Ecto neural progenitor cell (in vitro differentiated cells): ENCODE results near the gene C11orf58.

Source experiments
- DNase-seq: peaks from one replicate; pipeline ENCODE4 v3.0.0-alpha.2; 2018; ENCODE audit warnings: low spot score

The C11orf58 gene

DNA sequence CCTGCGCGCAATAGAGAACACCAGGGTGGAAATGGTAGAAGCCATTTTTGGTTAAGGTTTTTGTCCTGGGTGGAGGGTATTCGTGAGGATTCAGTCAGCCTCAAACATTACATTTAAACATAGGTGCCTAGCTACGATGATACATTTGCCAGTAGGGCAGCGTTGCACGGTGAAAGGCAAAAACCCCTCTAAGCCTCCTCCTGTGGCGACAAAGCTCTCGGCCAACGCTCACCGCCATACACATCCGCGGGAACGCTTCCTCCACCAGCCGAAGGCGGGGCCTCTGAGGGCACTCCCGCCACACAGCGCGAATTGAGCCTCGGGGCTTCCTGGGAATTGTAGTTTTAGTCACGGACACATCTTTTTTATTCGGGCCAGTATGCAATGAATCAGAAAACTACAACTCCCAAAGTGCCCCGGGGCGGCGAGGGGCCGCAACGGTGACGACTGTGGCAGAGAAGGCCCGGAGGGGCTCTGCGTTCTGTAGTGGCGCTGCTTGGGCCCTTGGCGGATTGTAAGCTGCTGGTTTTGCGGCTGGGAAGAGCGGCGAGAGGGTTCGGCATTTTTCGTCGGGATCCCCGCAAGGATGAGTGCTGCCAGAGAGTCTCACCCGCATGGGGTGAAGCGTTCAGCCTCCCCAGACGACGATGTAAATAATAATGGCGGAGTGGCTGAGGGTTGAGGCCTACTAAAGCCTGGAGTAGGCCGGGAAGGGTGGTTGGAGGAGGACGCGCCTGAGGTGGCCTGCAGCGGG is at the start of gene C11orf58:
Gene C11orf58, plus strand, starts transcription at position 455 of the 754 bp plus-strand sequence. Its CDS starts 132 bp downstream, at position 587.
- DNase-seq: peak; percentile 99

DNA sequence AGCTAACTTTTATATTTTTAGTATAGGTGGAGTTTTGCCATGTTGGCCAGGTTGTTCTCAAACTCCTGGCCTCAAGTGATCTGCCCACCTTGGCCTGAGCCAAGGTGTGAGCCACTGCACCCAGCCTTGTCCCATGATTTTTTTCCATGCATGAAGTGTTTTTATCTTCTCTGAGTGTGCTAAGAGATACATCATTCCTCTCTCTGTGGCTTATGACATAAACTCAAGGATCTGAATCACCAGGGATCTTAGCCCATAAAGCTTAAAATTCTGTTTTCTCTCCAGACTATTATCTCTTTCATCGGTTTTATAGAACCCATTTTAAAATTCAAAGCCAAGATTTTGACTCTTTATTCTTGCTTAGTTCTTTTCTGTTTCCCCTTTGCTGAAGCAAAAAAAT is 48.4 kb upstream of the C11orf58 start:
- no peak for DNase-seq

DNA sequence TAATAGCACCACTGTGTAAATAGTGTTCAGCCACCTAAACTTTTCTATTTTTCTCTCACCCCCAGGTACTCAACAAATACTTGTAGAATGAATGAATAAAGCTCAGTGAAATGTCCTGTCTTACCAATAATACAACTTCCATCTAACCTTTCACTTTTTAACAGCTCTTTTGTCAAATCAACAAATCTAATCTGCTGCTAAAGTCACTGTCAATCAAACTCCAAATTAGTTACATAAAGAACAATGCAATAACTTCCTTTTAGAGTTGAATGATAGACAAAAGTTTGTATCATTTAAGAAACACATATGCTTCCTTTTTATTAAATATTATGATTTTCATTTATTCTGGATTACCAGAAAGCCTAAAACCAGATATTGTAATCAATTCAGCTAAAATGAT is 34.7 kb upstream of the C11orf58 start:
- no peak for DNase-seq

GRCh38 chr11:16713594-16713993 is 24.9 kb upstream of the C11orf58 start:
- no peak for DNase-seq

DNA sequence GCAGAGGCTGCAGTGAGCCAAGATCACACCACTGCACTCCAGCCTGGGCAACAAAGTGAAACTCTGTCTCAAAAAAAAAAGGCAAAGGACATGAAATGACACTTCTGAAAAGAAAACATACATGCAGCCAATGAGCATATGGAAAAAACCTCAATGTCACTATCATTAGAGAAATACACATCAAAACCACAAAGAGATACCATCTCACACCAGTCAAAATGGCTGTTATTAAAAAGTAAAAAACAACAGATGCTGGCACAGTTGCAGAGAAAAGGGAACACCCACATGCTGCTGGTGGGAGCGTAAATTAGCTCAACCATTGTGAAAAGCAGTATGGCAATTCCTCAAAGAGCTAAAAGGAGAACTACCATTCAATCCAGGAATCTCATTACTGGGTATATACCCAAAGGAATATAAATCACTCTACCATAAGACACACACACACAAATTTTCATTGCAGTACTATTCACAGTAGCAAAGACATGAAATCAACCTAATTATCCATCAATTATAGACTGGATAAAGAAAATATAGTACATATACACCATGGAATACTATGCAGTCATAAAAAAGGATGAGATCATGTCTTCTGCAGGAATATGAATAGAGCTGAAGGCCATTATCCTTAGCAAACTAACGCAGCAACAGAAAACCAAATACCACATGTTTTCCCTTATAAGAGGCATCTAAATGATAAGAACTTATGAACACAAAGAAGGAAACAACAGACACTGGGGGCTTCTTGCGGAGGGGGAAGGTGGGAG is 15.7 kb upstream of the C11orf58 start:
- no peak for DNase-seq

DNA sequence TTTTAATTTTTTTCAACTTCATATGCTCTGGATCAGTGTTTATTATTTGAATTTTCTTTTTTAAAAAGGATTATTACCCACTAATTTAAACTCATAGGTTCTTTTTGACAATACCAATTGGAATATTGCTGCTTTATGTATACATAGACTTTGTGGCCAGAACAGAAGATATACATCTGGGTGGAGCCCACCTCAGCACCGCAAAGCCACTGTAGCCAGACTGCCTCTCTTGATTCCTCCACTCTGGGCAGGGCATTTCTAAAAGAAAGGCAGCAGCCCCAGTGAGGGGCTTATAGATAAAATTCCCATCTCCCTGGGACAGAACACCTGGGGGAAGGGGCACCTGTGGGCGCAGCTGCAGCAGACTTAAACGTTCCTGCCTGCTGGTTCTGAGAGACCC is 10.6 kb upstream of the C11orf58 start:
- no peak for DNase-seq

DNA sequence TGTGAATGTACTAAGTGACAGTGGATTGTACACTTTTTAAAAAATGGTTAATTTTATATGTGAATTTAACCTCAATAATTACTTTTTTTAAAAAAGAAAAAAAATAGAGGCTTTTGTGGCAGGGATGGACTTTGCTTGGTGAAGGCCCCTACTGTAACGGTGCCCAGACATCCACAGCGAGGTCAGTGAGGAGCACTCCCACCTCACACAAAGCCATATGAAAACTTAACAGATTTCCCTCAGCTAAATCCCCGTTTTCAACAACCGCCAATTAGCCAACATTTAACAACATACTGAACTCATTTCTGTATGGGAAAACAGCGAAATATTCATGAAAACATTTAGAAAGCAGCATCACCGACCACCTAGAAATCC is 642 bp upstream of the C11orf58 start:
- DNase-seq: no peak

DNA sequence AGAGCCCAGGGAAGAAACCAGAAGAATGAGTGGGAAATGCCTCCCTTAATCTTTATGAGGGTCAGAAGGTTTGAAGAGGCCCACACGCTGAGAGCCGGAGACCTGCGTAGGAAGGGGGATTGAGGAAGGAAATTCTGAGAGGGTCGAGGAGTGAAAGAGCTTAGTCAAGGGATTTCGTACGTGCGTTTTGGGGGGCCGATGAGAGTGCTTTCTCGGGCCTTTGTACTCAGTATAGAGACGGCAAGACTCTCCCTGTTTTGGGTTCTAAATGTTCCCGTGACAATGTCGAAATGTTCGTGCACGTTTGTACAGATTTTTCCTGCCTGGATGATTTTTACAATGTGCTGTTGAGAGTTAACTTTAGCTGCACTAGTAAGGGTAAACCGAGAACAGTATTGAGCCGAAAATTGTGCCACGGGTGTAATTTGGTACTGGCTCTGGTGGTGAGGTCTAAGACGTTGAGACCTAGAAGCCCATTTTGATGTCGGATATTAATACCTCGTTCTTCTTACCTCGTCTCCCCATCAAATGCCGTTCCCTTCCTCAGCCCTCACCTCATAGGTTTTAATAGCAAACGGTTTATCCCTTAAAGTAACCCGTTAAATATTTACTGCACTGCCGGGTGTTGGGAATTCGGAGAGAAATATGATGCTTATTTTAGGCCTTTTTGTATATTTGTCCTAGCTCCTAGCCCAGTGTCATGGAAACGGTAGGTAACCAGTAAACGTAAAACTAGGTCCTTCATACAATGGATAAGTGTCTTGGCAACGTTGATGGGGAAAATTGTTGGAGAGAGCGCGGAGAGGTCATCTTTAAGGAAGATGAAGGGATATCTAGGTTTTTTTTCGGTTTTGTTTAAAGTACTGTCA is 734 bp downstream of the C11orf58 start:
- DNase-seq: no peak

DNA sequence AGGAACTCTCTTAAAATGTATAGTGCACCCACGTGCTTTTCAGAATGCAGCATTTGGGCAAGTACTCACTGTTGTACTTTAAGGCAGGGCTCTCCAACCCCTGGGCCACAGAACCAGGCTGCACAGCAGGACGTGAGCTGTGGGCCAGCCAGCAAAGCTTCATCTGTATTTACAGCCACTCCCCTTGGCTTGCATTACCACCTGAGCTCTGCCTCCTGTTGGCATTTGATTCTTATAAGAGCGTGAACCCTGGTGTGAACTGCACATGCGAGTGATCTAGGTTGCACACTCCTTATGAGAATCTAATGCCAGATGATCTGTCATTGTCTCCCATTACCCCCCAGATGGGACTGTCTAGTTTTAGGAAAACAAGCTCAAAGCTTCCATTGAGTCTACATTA is 3.0 kb downstream of the C11orf58 start:
- DNase-seq: no peak

DNA sequence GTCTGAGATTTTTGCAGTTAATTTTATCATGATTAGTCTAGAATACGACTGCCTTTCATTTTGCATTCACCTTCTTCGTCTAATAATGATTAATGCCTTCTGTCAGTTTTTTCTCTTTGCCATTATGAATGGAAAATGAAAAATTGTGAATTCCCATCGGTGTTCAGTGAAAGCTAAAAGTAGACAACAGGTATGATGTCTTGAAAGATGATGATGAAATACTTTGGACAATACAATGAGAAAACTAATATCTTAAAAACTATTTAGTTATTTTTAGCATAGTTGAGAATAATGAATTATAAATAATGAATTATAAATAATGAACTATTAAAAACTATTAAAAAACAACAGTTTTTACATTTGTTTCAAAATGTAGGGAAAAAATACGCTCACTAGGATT is 5.0 kb downstream of the C11orf58 start:
- no peak for DNase-seq

DNA sequence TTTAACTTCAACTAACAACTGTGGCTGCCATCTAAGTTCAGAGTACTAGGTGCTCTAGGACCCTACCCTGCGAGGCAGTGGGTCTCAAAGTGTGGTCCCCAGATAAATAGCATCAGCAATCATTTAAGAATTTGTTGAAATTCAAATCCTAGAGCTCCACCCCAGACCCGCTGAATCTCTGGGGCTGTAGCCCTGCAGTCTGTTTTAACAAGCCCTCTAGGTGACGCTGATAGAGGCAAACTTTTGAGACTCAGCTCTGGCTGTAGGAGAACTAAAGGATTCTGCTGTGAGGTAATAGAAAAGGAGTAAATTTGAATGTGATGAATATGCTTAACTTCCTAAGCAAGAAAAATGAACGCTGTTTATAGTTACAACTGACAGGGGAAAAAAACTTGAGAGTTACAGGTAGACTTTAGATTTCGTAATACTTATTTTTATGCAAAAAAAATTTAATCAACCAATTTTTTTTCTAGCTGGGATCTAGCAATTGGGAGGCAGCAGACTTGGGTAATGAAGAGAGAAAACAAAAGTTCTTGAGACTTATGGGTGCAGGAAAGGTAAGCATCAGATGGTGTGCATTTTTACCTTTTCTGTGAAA is 5.8 kb downstream of the C11orf58 start:
- DNase-seq: no peak

GRCh38 chr11:16745950-16746605 is 7.6 kb downstream of the C11orf58 start:
- DNase-seq: no peak

DNA sequence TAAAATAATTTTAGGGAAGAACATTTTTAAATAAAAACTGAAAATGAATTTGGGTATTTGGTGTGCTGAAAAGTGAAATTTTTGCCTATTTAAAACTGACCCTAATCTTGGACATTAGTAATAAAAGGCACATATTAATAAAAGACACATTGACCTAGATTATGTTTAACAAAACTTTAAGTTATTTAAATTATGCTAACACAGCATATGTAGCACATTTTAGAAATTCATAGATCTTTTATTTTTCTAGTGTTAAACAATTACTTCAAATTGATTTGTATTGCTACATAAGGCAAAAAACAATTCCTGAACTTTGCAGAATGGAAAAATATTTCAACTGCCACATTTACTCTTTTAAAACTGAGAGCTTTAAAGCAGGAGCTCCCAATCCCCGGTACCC is 10.6 kb downstream of the C11orf58 start:
- no peak for DNase-seq

DNA sequence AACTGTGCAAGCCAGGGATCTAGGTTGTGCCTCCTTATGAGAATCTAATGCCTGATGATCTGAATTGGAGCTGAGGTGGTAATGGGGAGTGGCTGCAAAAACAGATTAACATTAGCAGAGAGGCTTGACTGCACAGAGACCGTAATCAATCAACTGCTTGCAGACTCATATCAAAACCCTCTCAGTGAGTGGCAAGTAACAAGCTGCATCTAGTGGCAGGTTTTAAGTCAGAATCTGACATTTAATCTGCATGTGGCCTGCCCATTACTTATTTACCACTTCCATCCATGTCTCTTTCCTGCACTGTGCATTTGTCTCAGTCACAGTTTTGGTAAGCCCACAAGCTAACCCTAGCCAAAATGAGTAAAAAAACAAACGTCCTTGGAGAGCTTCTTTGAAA is 11.2 kb downstream of the C11orf58 start:
- DNase-seq: no peak

DNA sequence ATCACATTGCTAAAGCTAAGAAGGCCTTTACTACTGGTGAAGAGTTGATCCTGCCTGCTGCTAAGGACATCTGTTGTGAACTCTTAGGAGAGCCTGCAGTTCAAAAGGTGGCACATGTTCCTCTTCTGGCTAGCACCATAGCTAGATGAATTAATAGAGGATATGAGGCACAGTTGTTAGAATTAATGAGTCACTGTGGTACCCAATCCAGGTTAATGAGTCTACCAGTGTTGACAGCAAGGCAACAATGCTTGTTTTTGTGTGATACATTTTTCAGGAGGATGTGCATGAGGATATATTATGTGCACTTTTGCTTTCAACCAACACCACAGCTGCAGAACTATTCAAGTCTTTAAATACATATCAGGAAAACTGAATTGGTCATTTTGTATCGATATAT is 12.0 kb downstream of the C11orf58 start:
- no peak for DNase-seq

GRCh38 chr11:16758382-16759024 is 20.1 kb downstream of the C11orf58 start:
- DNase-seq: no peak

GRCh38 chr11:16759857-16760508 is 21.5 kb downstream of the C11orf58 start:
- DNase-seq: no peak

- DNase-seq: no peak
These were observed 25.3 kb downstream of the C11orf58 start for GRCh38 chr11:16763746-16764145.

- no peak for DNase-seq
These were observed 26.4 kb downstream of the C11orf58 start for GRCh38 chr11:16764888-16765287.

GRCh38 chr11:16767137-16767536 is 28.7 kb downstream of the C11orf58 start:
- no peak for DNase-seq

DNA sequence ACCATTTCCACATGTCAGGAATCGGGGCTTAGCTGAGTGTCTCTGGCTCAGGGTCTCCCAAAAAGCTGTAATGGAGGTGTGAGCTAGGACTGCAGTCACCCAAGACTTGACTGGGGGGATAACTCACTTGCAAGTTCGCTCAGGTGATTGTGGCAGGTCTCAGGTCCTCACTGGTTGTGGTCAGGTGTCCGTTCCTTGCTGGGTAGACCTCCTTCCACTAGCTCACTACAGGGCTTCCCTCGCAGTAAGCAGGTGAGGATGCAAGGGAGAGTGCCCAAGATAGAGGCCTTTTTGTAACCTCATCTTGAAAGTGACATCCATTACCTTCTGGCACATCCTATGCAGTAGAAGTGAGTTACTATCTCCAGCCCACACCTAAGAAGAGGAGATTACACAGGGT is 29.5 kb downstream of the C11orf58 start:
- no peak for DNase-seq
